HCT116 (cell line): ENCODE measurements around the gene CBS.

Source experiments
- CEBPB ChIP-seq: IDR thresholded peaks from 2 replicates; pipeline ENCODE4 v1.6.1; 2012; ENCODE audit warnings: low read depth
- EZH2phosphoT487 ChIP-seq: fragments of 200-600 bp; IDR thresholded peaks from 2 replicates; pipeline ENCODE4 v1.6.1; 2018; ENCODE audit warnings: antibody characterized with exemption, borderline replicate concordance
- YY1 ChIP-seq: IDR thresholded peaks from 2 replicates; pipeline ENCODE4 v1.6.1; 2011; ENCODE audit warnings: low read length, low read depth, moderate library complexity, mild to moderate bottlenecking; ENCODE audit not compliant: insufficient replicate concordance; ENCODE audit errors: extremely low read depth
- TF ChIP-seq, protein P1 (sequence below), 3 experiments: fragments of 200-600 bp in 1 of 3; sonication (generic) in 1 of 3; IDR thresholded peaks in 2 of 3; conservative IDR thresholded peaks in 1 of 3; 2 replicates each; pipeline ENCODE4 v1.5.1; 2012 to 2017; ENCODE audit warnings: low read depth in 2 of 3, low read length in 2 of 3, antibody characterized with exemption in 1 of 3, borderline replicate concordance in 1 of 3, control low read depth in 1 of 3, mild to moderate bottlenecking in 1 of 3, mixed read lengths in 1 of 3, mixed run types in 1 of 3, moderate library complexity in 1 of 3; ENCODE audit not compliant: insufficient read depth in 1 of 3

DNA sequence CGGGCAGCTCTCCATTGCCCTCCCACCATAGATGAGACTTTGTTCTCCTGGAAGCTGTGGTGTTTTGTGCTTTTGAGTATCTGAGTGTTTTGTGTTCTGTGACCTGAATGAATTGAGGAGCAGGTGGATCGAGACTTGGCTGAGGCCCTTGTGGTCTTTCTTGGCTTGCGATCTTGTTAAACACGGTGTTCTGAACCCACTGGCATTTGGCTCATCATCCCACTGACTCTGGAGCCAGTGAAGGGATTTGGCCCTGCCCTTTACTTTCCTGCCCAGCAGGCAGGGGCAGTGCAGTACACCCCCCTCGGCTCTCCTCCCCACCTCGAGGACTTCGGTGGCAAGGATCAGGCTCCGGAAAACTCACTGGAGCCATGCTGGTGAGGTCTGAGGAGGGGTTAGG, 70.7 kb downstream of the CBS start:
- TF ChIP-seq EZH2phosphoT487: no peak
- no peak for TF ChIP-seq CEBPB
- TF ChIP-seq, protein P1, sequence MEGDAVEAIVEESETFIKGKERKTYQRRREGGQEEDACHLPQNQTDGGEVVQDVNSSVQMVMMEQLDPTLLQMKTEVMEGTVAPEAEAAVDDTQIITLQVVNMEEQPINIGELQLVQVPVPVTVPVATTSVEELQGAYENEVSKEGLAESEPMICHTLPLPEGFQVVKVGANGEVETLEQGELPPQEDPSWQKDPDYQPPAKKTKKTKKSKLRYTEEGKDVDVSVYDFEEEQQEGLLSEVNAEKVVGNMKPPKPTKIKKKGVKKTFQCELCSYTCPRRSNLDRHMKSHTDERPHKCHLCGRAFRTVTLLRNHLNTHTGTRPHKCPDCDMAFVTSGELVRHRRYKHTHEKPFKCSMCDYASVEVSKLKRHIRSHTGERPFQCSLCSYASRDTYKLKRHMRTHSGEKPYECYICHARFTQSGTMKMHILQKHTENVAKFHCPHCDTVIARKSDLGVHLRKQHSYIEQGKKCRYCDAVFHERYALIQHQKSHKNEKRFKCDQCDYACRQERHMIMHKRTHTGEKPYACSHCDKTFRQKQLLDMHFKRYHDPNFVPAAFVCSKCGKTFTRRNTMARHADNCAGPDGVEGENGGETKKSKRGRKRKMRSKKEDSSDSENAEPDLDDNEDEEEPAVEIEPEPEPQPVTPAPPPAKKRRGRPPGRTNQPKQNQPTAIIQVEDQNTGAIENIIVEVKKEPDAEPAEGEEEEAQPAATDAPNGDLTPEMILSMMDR (IDR thresholded peaks at IDR 0.05 in 2 of 3, conservative IDR thresholded peaks at IDR 0.05 in 1 of 3; ENCODE audit: borderline replicate concordance in 1 of 3, insufficient read depth in 1 of 3, low read depth in 2 of 3, low read length in 2 of 3): no peak
- TF ChIP-seq YY1: no peak
